SK-N-SH treated with all-trans-retinoic acid at 6 μM for 48 hours (cell line): Measurements from ENCODE around the gene YAF2.

Experiments
- ATAC-seq: fragments of 200-7000 bp; cut with Tn5 transposase; 3 replicates; pipeline ENCODE4 v1.9.1; 2020; ENCODE audit warnings: mild to moderate bottlenecking, moderate library complexity
- ARNTL ChIP-seq: fragments of 450-650 bp; formaldehyde crosslinking; IDR thresholded peaks from 2 replicates; pipeline ENCODE4 v1.5.0; 2020; ENCODE audit warnings: low read depth, mild to moderate bottlenecking, moderate library complexity, borderline replicate concordance
- BACH2 ChIP-seq: fragments of 250-450 bp; sonication (Bioruptor Pico); IDR thresholded peaks from 2 replicates; pipeline ENCODE4 v1.9.0; 2021; ENCODE audit warnings: mild to moderate bottlenecking, borderline replicate concordance
- CSDC2 ChIP-seq: fragments of 250-450 bp; sonication (Bioruptor Pico); IDR thresholded peaks from 2 replicates; pipeline ENCODE4 v1.5.0; 2020; ENCODE audit warnings: mild to moderate bottlenecking, moderate library complexity
- ESRRG ChIP-seq: fragments of 250-450 bp; sonication (Bioruptor Pico); IDR thresholded peaks from 2 replicates; pipeline ENCODE4 v1.6.1; 2021; ENCODE audit warnings: mild to moderate bottlenecking
- ISL1 ChIP-seq: fragments of 250-450 bp; sonication (Bioruptor Pico); IDR thresholded peaks from 2 replicates; pipeline ENCODE4 v2.1.2; 2022; ENCODE audit warnings: mild to moderate bottlenecking, moderate library complexity
- OSR1 ChIP-seq: fragments of 250-450 bp; sonication (Bioruptor Pico); IDR thresholded peaks from 2 replicates; pipeline ENCODE4 v1.8.0; 2022; ENCODE audit warnings: moderate library complexity, mild to moderate bottlenecking, inconsistent platforms
- POU6F1 ChIP-seq: fragments of 250-450 bp; sonication (Bioruptor Pico); IDR thresholded peaks from 2 replicates; pipeline ENCODE4 v1.8.0; 2021; ENCODE audit warnings: low read depth, mild to moderate bottlenecking, moderate library complexity, borderline replicate concordance
- PPARA ChIP-seq: fragments of 250-450 bp; sonication (Bioruptor Pico); IDR thresholded peaks from 2 replicates; pipeline ENCODE4 v1.5.0; 2020; ENCODE audit warnings: mild to moderate bottlenecking, borderline replicate concordance
- RARB ChIP-seq: fragments of 250-450 bp; sonication (Bioruptor Pico); IDR thresholded peaks from 2 replicates; pipeline ENCODE4 v1.8.0; 2021; ENCODE audit warnings: mild to moderate bottlenecking, moderate library complexity
- SNAI2 ChIP-seq: fragments of 250-450 bp; sonication (Bioruptor Pico); IDR thresholded peaks from 2 replicates; pipeline ENCODE4 v1.5.0; 2020; ENCODE audit warnings: mild to moderate bottlenecking, moderate library complexity
- TCF4 ChIP-seq: fragments of 250-450 bp; sonication (Bioruptor Pico); IDR thresholded peaks from 2 replicates; pipeline ENCODE4 v1.8.0; 2021; ENCODE audit warnings: mild to moderate bottlenecking, moderate library complexity, borderline replicate concordance
- TOX ChIP-seq: fragments of 250-450 bp; sonication (Bioruptor Pico); IDR thresholded peaks from 2 replicates; pipeline ENCODE4 v1.8.0; 2021; ENCODE audit warnings: mild to moderate bottlenecking, moderate library complexity, borderline replicate concordance
- ZFP3 ChIP-seq: fragments of 250-450 bp; sonication (Bioruptor Pico); IDR thresholded peaks from 2 replicates; pipeline ENCODE4 v1.5.0; 2020; ENCODE audit warnings: mild to moderate bottlenecking, moderate library complexity
- ZFP30 ChIP-seq: fragments of 450-650 bp; formaldehyde crosslinking; IDR thresholded peaks from 2 replicates; pipeline ENCODE4 v1.5.0; 2022; ENCODE audit warnings: mild to moderate bottlenecking, moderate library complexity
- ZNF565 ChIP-seq: fragments of 450-650 bp; formaldehyde crosslinking; conservative IDR thresholded peaks from 2 replicates; pipeline ENCODE4 v1.5.0; 2020; ENCODE audit warnings: low read depth, mild to moderate bottlenecking, moderate library complexity
- ZNF70 ChIP-seq: fragments of 450-650 bp; formaldehyde crosslinking; IDR thresholded peaks from 2 replicates; pipeline ENCODE4 v1.5.0; 2020; ENCODE audit warnings: mild to moderate bottlenecking, moderate library complexity
- ZNF8 ChIP-seq: fragments of 450-650 bp; formaldehyde crosslinking; IDR thresholded peaks from 2 replicates; pipeline ENCODE4 v1.5.0; 2020; ENCODE audit warnings: mild to moderate bottlenecking, moderate library complexity
- TF ChIP-seq, protein P1 (sequence below): fragments of 250-450 bp; sonication (Bioruptor Pico); IDR thresholded peaks from 2 replicates; pipeline ENCODE4 v1.5.1; 2021; ENCODE audit warnings: mild to moderate bottlenecking, moderate library complexity
- TF ChIP-seq, protein P2 (sequence below): fragments of 250-450 bp; sonication (Bioruptor Pico); IDR thresholded peaks from 2 replicates; pipeline ENCODE4 v1.5.1; 2020; ENCODE audit warnings: low read depth, mild to moderate bottlenecking, moderate library complexity
- TF ChIP-seq, protein P3 (sequence below): fragments of 250-450 bp; sonication (Bioruptor Pico); IDR thresholded peaks from 2 replicates; pipeline ENCODE4 v1.5.0; 2020; ENCODE audit warnings: mild to moderate bottlenecking, moderate library complexity

YAF2 gene

DNA sequence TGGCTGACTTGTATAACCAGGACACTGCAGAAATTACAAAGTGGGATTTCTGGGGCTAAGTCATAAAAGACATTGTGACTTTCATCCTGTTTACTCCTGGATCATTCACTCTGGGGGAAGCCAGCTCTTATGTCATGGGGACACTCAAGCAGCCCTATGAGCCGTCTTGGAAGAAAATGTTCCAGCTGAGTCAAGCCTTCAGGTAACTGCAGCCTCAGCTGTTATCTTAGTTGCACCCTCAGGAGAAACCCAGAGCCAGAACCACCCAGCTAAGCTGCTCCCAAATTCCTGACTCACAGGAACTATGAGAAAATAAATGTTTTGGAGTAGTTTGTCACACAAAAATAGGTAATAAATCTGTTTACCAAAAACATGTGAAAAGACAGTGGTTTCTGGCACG, 50.2 kb downstream of the YAF2 start:
- ATAC-seq = no peak
- no peak for TF ChIP-seq POU6F1 (CRISPR knock-in tag)
- no peak for TF ChIP-seq OSR1 (CRISPR knock-in tag)
- TF ChIP-seq ESRRG (CRISPR knock-in tag) = no peak
- TF ChIP-seq, protein P1, sequence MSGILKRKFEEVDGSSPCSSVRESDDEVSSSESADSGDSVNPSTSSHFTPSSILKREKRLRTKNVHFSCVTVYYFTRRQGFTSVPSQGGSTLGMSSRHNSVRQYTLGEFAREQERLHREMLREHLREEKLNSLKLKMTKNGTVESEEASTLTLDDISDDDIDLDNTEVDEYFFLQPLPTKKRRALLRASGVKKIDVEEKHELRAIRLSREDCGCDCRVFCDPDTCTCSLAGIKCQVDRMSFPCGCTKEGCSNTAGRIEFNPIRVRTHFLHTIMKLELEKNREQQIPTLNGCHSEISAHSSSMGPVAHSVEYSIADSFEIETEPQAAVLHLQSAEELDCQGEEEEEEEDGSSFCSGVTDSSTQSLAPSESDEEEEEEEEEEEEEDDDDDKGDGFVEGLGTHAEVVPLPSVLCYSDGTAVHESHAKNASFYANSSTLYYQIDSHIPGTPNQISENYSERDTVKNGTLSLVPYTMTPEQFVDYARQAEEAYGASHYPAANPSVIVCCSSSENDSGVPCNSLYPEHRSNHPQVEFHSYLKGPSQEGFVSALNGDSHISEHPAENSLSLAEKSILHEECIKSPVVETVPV (CRISPR knock-in tag) = no peak
- no peak for TF ChIP-seq ZFP30
- no peak for TF ChIP-seq ZNF70
- TF ChIP-seq ARNTL (CRISPR knock-in tag) = no peak
- no peak for TF ChIP-seq ZNF8 (CRISPR knock-in tag)
- TF ChIP-seq, protein P2, sequence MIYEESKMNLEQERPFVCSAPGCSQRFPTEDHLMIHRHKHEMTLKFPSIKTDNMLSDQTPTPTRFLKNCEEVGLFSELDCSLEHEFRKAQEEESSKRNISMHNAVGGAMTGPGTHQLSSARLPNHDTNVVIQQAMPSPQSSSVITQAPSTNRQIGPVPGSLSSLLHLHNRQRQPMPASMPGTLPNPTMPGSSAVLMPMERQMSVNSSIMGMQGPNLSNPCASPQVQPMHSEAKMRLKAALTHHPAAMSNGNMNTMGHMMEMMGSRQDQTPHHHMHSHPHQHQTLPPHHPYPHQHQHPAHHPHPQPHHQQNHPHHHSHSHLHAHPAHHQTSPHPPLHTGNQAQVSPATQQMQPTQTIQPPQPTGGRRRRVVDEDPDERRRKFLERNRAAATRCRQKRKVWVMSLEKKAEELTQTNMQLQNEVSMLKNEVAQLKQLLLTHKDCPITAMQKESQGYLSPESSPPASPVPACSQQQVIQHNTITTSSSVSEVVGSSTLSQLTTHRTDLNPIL (CRISPR knock-in tag) = no peak
- no peak for TF ChIP-seq RARB (CRISPR knock-in tag)
- no peak for TF ChIP-seq ZFP3
- TF ChIP-seq TOX (CRISPR knock-in tag) = no peak
- TF ChIP-seq ZNF565 (CRISPR knock-in tag) = no peak
- TF ChIP-seq TCF4 = no peak
- no peak for TF ChIP-seq PPARA (CRISPR knock-in tag)

GRCh38 chr12:42186793-42187192, 51.3 kb downstream of the YAF2 start:
- TF ChIP-seq BACH2 (CRISPR knock-in tag) (no peak), RARB (CRISPR knock-in tag) (no peak), ZNF70 (no peak), PPARA (CRISPR knock-in tag) (no peak), TCF4 (no peak), SNAI2 (no peak), POU6F1 (CRISPR knock-in tag) (no peak), ISL1 (CRISPR knock-in tag) (no peak), ZFP30 (no peak), ZNF8 (CRISPR knock-in tag) (no peak), CSDC2 (CRISPR knock-in tag) (no peak), ZFP3 (no peak)
- TF ChIP-seq, protein P3, sequence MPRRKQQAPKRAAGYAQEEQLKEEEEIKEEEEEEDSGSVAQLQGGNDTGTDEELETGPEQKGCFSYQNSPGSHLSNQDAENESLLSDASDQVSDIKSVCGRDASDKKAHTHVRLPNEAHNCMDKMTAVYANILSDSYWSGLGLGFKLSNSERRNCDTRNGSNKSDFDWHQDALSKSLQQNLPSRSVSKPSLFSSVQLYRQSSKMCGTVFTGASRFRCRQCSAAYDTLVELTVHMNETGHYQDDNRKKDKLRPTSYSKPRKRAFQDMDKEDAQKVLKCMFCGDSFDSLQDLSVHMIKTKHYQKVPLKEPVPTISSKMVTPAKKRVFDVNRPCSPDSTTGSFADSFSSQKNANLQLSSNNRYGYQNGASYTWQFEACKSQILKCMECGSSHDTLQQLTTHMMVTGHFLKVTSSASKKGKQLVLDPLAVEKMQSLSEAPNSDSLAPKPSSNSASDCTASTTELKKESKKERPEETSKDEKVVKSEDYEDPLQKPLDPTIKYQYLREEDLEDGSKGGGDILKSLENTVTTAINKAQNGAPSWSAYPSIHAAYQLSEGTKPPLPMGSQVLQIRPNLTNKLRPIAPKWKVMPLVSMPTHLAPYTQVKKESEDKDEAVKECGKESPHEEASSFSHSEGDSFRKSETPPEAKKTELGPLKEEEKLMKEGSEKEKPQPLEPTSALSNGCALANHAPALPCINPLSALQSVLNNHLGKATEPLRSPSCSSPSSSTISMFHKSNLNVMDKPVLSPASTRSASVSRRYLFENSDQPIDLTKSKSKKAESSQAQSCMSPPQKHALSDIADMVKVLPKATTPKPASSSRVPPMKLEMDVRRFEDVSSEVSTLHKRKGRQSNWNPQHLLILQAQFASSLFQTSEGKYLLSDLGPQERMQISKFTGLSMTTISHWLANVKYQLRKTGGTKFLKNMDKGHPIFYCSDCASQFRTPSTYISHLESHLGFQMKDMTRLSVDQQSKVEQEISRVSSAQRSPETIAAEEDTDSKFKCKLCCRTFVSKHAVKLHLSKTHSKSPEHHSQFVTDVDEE = no peak
- TF ChIP-seq, protein P1 (CRISPR knock-in tag) = no peak
- TF ChIP-seq, protein P2 (CRISPR knock-in tag) = no peak
- no peak for ATAC-seq
